DND-41 (cell line): ENCODE data around the gene MTG2.

Experiments
- EZH2 ChIP-seq: IDR thresholded peaks from 3 replicates; pipeline ENCODE4 v1.6.1; 2012; ENCODE audit warnings: borderline replicate concordance, low read depth, mild to moderate bottlenecking, moderate library complexity, low read length, inconsistent platforms; ENCODE audit not compliant: severe bottlenecking
- TF ChIP-seq, protein P1 (sequence below): IDR thresholded peaks from 2 replicates; pipeline ENCODE4 v1.5.1; 2012; ENCODE audit warnings: borderline replicate concordance, low read length, moderate library complexity, mild to moderate bottlenecking; ENCODE audit not compliant: poor library complexity, severe bottlenecking; ENCODE audit errors: extremely low read depth

DNA sequence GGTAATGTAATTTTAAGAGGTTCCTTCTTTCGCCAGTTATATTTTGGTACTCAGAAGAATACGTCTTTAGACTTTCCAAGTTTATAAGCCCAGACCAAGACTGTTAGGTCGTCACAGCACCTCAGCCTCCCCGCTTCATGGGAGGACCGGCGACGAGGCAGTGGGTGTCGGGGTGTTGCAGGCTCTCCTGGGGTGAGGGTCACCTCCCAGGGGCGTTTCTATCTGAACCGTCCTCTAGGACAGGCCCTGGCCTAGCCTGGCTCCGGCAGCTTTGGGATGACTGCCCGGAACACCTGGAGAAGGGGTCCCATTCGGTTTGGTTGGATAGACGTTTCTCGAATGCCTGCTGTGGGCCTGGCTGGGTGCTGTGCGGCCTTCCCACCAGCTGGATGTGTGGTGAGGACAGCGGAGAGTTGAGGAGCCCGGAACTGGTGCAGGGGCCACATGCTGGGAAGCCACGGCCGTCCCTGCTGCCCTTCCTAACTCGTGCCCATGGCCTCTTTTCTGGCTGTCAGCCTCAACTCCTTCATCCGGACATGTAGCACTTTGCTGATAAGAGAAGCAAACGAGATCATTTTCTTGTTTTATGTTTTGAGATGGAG lies 56.6 kb downstream of the MTG2 start:
- TF ChIP-seq, protein P1, sequence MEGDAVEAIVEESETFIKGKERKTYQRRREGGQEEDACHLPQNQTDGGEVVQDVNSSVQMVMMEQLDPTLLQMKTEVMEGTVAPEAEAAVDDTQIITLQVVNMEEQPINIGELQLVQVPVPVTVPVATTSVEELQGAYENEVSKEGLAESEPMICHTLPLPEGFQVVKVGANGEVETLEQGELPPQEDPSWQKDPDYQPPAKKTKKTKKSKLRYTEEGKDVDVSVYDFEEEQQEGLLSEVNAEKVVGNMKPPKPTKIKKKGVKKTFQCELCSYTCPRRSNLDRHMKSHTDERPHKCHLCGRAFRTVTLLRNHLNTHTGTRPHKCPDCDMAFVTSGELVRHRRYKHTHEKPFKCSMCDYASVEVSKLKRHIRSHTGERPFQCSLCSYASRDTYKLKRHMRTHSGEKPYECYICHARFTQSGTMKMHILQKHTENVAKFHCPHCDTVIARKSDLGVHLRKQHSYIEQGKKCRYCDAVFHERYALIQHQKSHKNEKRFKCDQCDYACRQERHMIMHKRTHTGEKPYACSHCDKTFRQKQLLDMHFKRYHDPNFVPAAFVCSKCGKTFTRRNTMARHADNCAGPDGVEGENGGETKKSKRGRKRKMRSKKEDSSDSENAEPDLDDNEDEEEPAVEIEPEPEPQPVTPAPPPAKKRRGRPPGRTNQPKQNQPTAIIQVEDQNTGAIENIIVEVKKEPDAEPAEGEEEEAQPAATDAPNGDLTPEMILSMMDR: no peak
- TF ChIP-seq EZH2: no peak
